IMR-90 (cell line): ENCODE data around the gene USP6NL. TPM values are rescaled to one million over a fixed set of nuclear protein-coding genes. Genes with fewer than 3 reads are reported as not detected.

Source experiments
- ATAC-seq: fragments of 200-7000 bp; cut with Tn5 transposase; 2 replicates; pipeline ENCODE4 v1.9.1; 2020; ENCODE audit warnings: low read depth, mild to moderate bottlenecking, moderate library complexity
- BruUV-seq: library from RNA; stranded (reverse); fragments of 400-500 nt; replicated peaks from 2 replicates; lab custom pipeline; 2021; lab: Mats Ljungman, UMichigan
- CTCF ChIA-PET: fragments of 300-600 bp; formaldehyde crosslinking; extraction: SDS; loops from one replicate; lab custom pipeline; 2021; ENCODE audit warnings: antibody characterized with exemption; lab: Yijun Ruan, JAX
- POLR2A ChIA-PET: fragments of 300-600 bp; sonication (Branson Sonifier 250); formaldehyde crosslinking; loops from one replicate; lab custom pipeline; 2022; ENCODE audit warnings: antibody characterized with exemption; ENCODE audit not compliant: unreplicated experiment; lab: Charles Lee
- DNase-seq: peaks from one replicate; pipeline ENCODE4 v3.0.0; 2013
- H2AFZ ChIP-seq: replicated peaks from 2 replicates; pipeline ENCODE3; 2013; ENCODE audit warnings: low read length, mild to moderate bottlenecking; ENCODE audit not compliant: poor library complexity
- H2AK5ac ChIP-seq: 2 replicates; pipeline ENCODE4 v1.6.1; 2013; ENCODE audit warnings: low read depth, low read length, inconsistent platforms
- H2AK9ac ChIP-seq: replicated peaks from 2 replicates; pipeline ENCODE3; 2013; ENCODE audit warnings: mild to moderate bottlenecking, low read depth, low read length, moderate library complexity; ENCODE audit not compliant: poor library complexity
- H2BK120ac ChIP-seq: 2 replicates; pipeline ENCODE4 v1.6.1; 2013; ENCODE audit warnings: low read depth, low read length, inconsistent platforms
- H2BK15ac ChIP-seq: 3 replicates; pipeline ENCODE4 v1.6.1; 2013; ENCODE audit warnings: low read depth, low read length, inconsistent platforms
- H2BK20ac ChIP-seq: 2 replicates; pipeline ENCODE4 v1.6.1; 2013; ENCODE audit warnings: low read depth, mild to moderate bottlenecking, inconsistent platforms, low read length, moderate library complexity
- H2BK5ac ChIP-seq: 2 replicates; pipeline ENCODE4 v1.6.1; 2013; ENCODE audit warnings: mild to moderate bottlenecking, low read depth, low read length, inconsistent platforms; ENCODE audit not compliant: poor library complexity, severe bottlenecking
- H3K14ac ChIP-seq: replicated peaks from 2 replicates; pipeline ENCODE4 v1.6.1; 2013; ENCODE audit warnings: low read depth, low read length, inconsistent platforms
- H3K18ac ChIP-seq: 2 replicates; pipeline ENCODE4 v1.6.1; 2013; ENCODE audit warnings: low read depth, low read length, control low read depth
- H3K23ac ChIP-seq: 2 replicates; pipeline ENCODE4 v1.6.1; 2013; ENCODE audit warnings: low read depth, low read length, inconsistent platforms
- H3K27ac ChIP-seq: 2 replicates; pipeline ENCODE4 v1.5.1; 2013; ENCODE audit warnings: mild to moderate bottlenecking, control low read depth, low read length; ENCODE audit not compliant: insufficient read depth
- H3K27me3 ChIP-seq: 2 replicates; pipeline ENCODE4 v1.6.1; 2013; ENCODE audit warnings: low read length; ENCODE audit not compliant: control insufficient read depth, insufficient read depth
- H3K36me3 ChIP-seq: 2 replicates; pipeline ENCODE4 v1.6.1; 2013; ENCODE audit warnings: low read length, mixed read lengths; ENCODE audit not compliant: control insufficient read depth, insufficient read depth
- H3K4ac ChIP-seq: 2 replicates; pipeline ENCODE4 v1.6.1; 2013; ENCODE audit warnings: low read depth, low read length, inconsistent platforms
- H3K4me1 ChIP-seq: 2 replicates; pipeline ENCODE4 v1.6.1; 2013; ENCODE audit warnings: low read length, mixed read lengths; ENCODE audit not compliant: control insufficient read depth, insufficient read depth
- H3K4me2 ChIP-seq: 2 replicates; pipeline ENCODE4 v1.6.1; 2013; ENCODE audit warnings: low read depth, mild to moderate bottlenecking, control low read depth, low read length, moderate library complexity
- H3K4me3 ChIP-seq: 2 replicates; pipeline ENCODE4 v1.5.1; 2013; ENCODE audit warnings: low read depth, mild to moderate bottlenecking, control low read depth, low read length, moderate library complexity; ENCODE audit not compliant: insufficient read depth
- H3K56ac ChIP-seq: 2 replicates; pipeline ENCODE4 v1.6.1; 2013; ENCODE audit warnings: low read length, inconsistent platforms; ENCODE audit not compliant: insufficient read depth; ENCODE audit errors: extremely low read depth
- H3K79me1 ChIP-seq, 2 experiments: 2 replicates each; pipeline ENCODE4 v1.6.1; 2013; ENCODE audit warnings: low read length in 2 of 2, inconsistent platforms in 1 of 2, low read depth in 1 of 2
- H3K9ac ChIP-seq: 2 replicates; pipeline ENCODE4 v1.6.1; 2013; ENCODE audit warnings: low read depth, low read length, control low read depth
- H3K9me1 ChIP-seq: 2 replicates; pipeline ENCODE4 v1.6.1; 2013; ENCODE audit warnings: low read length, inconsistent platforms; ENCODE audit not compliant: insufficient read depth
- H3K9me3 ChIP-seq: 2 replicates; pipeline ENCODE4 v1.6.1; 2013; ENCODE audit warnings: low read length; ENCODE audit not compliant: control insufficient read depth, insufficient read depth
- H4K20me1 ChIP-seq: 2 replicates; pipeline ENCODE4 v1.6.1; 2013; ENCODE audit warnings: low read length, inconsistent platforms; ENCODE audit not compliant: insufficient read depth
- H4K5ac ChIP-seq: 2 replicates; pipeline ENCODE4 v1.6.1; 2013; ENCODE audit warnings: mild to moderate bottlenecking, low read depth, low read length, control low read depth
- H4K8ac ChIP-seq, 2 experiments: 2 replicates each; pipeline ENCODE4 v1.6.1; 2013; ENCODE audit warnings: low read depth in 2 of 2, low read length in 2 of 2, control low read depth in 1 of 2, inconsistent platforms in 1 of 2
- H4K91ac ChIP-seq: 2 replicates; pipeline ENCODE4 v1.6.1; 2013; ENCODE audit warnings: low read depth, low read length, inconsistent platforms; ENCODE audit not compliant: insufficient read depth
- BHLHE40 ChIP-seq: fragments of 150-350 bp; IDR thresholded peaks from 2 replicates; pipeline ENCODE4 v1.6.1; 2016; ENCODE audit warnings: mild to moderate bottlenecking, low read depth, low read length
- CEBPB ChIP-seq: IDR thresholded peaks from 2 replicates; pipeline ENCODE4 v1.6.1; 2012; ENCODE audit warnings: low read depth, low read length, improper control_type of control experiment
- CHD1 ChIP-seq: IDR thresholded peaks from 2 replicates; pipeline ENCODE4 v1.6.1; 2012; ENCODE audit warnings: low read depth, low read length, improper control_type of control experiment
- CTCF ChIP-seq: conservative IDR thresholded peaks from 2 replicates; pipeline ENCODE4 v1.5.1; 2012; ENCODE audit warnings: mild to moderate bottlenecking, low read depth, low read length, improper control_type of control experiment
- FOS ChIP-seq: fragments of 150-350 bp; IDR thresholded peaks from 2 replicates; pipeline ENCODE4 v1.6.1; 2016; ENCODE audit warnings: low read depth, low read length
- MXI1 ChIP-seq: IDR thresholded peaks from 2 replicates; pipeline ENCODE4 v1.6.1; 2012; ENCODE audit warnings: low read depth, mild to moderate bottlenecking, low read length, moderate library complexity, borderline replicate concordance
- NFE2L2 ChIP-seq: fragments of 150-350 bp; IDR thresholded peaks from 2 replicates; pipeline ENCODE4 v1.6.1; 2016; ENCODE audit warnings: low read depth, mild to moderate bottlenecking, low read length
- RCOR1 ChIP-seq: IDR thresholded peaks from 2 replicates; pipeline ENCODE4 v1.6.1; 2012; ENCODE audit warnings: mild to moderate bottlenecking, low read length, improper control_type of control experiment; ENCODE audit not compliant: insufficient replicate concordance
- SMC3 ChIP-seq: fragments of 150-350 bp; IDR thresholded peaks from 2 replicates; pipeline ENCODE4 v1.6.1; 2016; ENCODE audit warnings: low read depth, mild to moderate bottlenecking, antibody characterized with exemption, low read length, moderate library complexity
- WGBS, 2 experiments: methylation state at CpG; one replicate each; pipeline versions ENCODE4 v1.1.5 to v1.1.7; 2013; ENCODE audit warnings: missing lambda C conversion rate in 2 of 2; ENCODE audit not compliant: insufficient read length in 1 of 2; ENCODE audit errors: extremely low coverage in 2 of 2; 5-methylcytosine and 5-hydroxymethylcytosine counted together
- dilution Hi-C: fragments of 300-500 bp; cut with HindIII; formaldehyde crosslinking; loops from one replicate; pipeline ENCODE4 v1.14.3; 2018; ENCODE audit warnings: low sequenced_read_pairs; ENCODE audit not compliant: unreplicated experiment
- in situ Hi-C: fragments of 300-500 bp; cut with MboI; formaldehyde crosslinking; loops from 3 replicates; pipeline ENCODE4 v1.14.3; 2019; ENCODE audit warnings: low sequenced_read_pairs, inconsistent platforms, mixed read lengths
- intact Hi-C: fragments of 100-400 bp; cut with micrococcal nuclease; formaldehyde crosslinking; loops from 2 replicates; pipeline ENCODE4 v1.10.0; 2022
- polyA plus RNA-seq, 3 experiments: library from polyadenylated mRNA; depleted of rRNA; stranded (reverse); fragments of >200 nt; gene quantifications; 2 replicates each; pipeline ENCODE4 v1.2.3, GENCODE V29; 2012; ENCODE audit warnings: low replicate concordance in 1 of 3
- total RNA-seq: library from RNA; depleted of rRNA; stranded (reverse); fragments of >200 nt; gene quantifications from 2 replicates; pipeline ENCODE4 v1.2.3, GENCODE V29; 2012

USP6NL gene
- total and polyA plus RNA-seq, 2 of the 4 experiments (the other 2 are of a cell fraction): 7.8 to 9.1 TPM

- in situ Hi-C loops: no loop called here
- H3K4ac ChIP-seq: no peak overlapping the region
- no peak overlapping the region for H2BK5ac ChIP-seq
- H3K18ac ChIP-seq: no peak overlapping the region
- no peak overlapping the region for H2AK5ac ChIP-seq
- no peak overlapping the region for H2AFZ ChIP-seq
- no peak overlapping the region for H2BK20ac ChIP-seq
- no peak overlapping the region for H3K23ac ChIP-seq
- ChIA-PET POLR2A (no interaction called here), CTCF (interaction anchor here (0.6 kb wide), 1 partner anchor 13 kb away, joined by 3 read pairs; no protein-coding TSS in a partner anchor)
- BruUV-seq: no TSS peak
- no peak overlapping the region for H2AK9ac ChIP-seq
- no peak overlapping the region for H3K4me3 ChIP-seq
- no peak overlapping the region for H3K27ac ChIP-seq
- no peak overlapping the region for H3K4me2 ChIP-seq
- H3K9me3 ChIP-seq: no peaks in the 10 kb centered on the region
- H4K5ac ChIP-seq: no peak overlapping the region
- no peak for DNase-seq
- no peaks in the 10 kb centered on the region for H3K79me1 ChIP-seq
- H3K36me3 ChIP-seq: no peaks in the 10 kb centered on the region
- no peak for TF ChIP-seq FOS
- TF ChIP-seq MXI1: no peak
- TF ChIP-seq NFE2L2: no peak
- no peak for TF ChIP-seq SMC3
- no peak for TF ChIP-seq CHD1
- TF ChIP-seq CEBPB: no peak
- no peak for TF ChIP-seq RCOR1
- TF ChIP-seq BHLHE40: no peak
- no peak for TF ChIP-seq CTCF
- no peak overlapping the region for H3K56ac ChIP-seq
- no peaks in the 10 kb centered on the region for H3K9me1 ChIP-seq
- H3K27me3 ChIP-seq: no peaks in the 10 kb centered on the region
- H3K4me1 ChIP-seq: no peaks in the 10 kb centered on the region
- 100% methylated on average over 3 of the region's 5 CpGs; no CpG with 5 or more reads in 1 of the 2 experiments for WGBS, 2 experiments
- no peak overlapping the region for H4K8ac ChIP-seq
- intact Hi-C loops: no loop called here
- no peak overlapping the region for H2BK120ac ChIP-seq
- no peak overlapping the region for H3K14ac ChIP-seq
- no peak overlapping the region for H4K91ac ChIP-seq
- no peak overlapping the region for H3K9ac ChIP-seq
- no peak overlapping the region for H2BK15ac ChIP-seq
- no peaks in the 10 kb centered on the region for H4K20me1 ChIP-seq
- dilution Hi-C loops: no loop called here
- ATAC-seq: no peak
Observed at GRCh38 chr10:11509036-11509435, 102.4 kb downstream of the USP6NL start.
